Body of pancreas (tissue), 4 donors: Measurements from ENCODE around the gene WDR75.

Source experiments
- POLR2A ChIP-seq, 3 donors: fragments of 450-650 bp; IDR thresholded peaks; one replicate each; pipeline ENCODE4 v1.6.1; 2016; ENCODE audit warnings: antibody characterized with exemption in 3 of 3, mild to moderate bottlenecking in 2 of 3
- TF ChIP-seq, protein P1 (sequence below), 7 experiments: fragments of 450-650 bp in 4 of 7; fragments of 200-600 bp in 3 of 7; sonication (generic) in 3 of 7; IDR thresholded peaks; one replicate each; pipeline ENCODE4 v1.5.1; 2016 to 2019; ENCODE audit warnings: antibody characterized with exemption in 7 of 7

DNA sequence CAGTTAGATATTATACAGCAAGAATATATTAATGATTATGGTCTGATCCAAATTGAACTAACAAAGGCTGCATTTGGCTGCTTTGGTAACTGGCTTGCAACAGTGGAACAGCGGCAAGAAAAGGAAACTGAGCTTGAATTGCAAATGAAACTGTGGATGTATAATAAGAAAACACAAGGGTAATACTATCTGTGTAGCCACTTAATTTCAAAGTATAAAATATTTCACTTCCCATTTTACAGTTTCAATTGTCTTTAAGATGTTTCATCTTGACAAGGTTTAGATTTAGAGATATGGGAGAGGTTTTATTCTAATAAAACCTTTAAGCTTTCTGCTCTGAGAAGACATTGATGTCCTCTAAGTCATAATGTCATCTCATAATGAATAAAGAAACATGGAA lies 23.8 kb downstream of the WDR75 start:
- no peak for TF ChIP-seq POLR2A (IDR thresholded peaks at IDR 0.05)
- TF ChIP-seq, protein P1, sequence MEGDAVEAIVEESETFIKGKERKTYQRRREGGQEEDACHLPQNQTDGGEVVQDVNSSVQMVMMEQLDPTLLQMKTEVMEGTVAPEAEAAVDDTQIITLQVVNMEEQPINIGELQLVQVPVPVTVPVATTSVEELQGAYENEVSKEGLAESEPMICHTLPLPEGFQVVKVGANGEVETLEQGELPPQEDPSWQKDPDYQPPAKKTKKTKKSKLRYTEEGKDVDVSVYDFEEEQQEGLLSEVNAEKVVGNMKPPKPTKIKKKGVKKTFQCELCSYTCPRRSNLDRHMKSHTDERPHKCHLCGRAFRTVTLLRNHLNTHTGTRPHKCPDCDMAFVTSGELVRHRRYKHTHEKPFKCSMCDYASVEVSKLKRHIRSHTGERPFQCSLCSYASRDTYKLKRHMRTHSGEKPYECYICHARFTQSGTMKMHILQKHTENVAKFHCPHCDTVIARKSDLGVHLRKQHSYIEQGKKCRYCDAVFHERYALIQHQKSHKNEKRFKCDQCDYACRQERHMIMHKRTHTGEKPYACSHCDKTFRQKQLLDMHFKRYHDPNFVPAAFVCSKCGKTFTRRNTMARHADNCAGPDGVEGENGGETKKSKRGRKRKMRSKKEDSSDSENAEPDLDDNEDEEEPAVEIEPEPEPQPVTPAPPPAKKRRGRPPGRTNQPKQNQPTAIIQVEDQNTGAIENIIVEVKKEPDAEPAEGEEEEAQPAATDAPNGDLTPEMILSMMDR (IDR thresholded peaks at IDR 0.05): no peak
